ENCODE results near the gene SV2A.
"Not testable (repeated sequence)": the region's sequence is repeated elsewhere in the genome, so short reads cannot be mapped to it uniquely, and the experiment has no call there.

SV2A gene

DNA sequence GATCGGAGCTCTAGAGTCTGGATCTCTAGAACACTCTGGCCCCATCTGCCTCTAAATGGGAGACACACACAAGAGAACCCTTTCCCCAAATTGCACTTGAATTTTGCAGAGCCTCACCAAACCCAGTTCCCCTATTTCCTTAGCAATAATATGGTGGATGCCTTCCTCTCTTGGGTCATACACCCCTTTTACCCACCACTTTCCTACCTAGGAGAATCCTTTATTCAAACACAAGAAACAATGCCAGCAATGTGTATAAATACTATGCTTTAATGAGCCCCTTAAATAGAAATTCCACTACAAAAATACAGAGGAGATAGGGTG, 10.7 kb upstream of the SV2A start:
- no peak for DNase-seq

DNA sequence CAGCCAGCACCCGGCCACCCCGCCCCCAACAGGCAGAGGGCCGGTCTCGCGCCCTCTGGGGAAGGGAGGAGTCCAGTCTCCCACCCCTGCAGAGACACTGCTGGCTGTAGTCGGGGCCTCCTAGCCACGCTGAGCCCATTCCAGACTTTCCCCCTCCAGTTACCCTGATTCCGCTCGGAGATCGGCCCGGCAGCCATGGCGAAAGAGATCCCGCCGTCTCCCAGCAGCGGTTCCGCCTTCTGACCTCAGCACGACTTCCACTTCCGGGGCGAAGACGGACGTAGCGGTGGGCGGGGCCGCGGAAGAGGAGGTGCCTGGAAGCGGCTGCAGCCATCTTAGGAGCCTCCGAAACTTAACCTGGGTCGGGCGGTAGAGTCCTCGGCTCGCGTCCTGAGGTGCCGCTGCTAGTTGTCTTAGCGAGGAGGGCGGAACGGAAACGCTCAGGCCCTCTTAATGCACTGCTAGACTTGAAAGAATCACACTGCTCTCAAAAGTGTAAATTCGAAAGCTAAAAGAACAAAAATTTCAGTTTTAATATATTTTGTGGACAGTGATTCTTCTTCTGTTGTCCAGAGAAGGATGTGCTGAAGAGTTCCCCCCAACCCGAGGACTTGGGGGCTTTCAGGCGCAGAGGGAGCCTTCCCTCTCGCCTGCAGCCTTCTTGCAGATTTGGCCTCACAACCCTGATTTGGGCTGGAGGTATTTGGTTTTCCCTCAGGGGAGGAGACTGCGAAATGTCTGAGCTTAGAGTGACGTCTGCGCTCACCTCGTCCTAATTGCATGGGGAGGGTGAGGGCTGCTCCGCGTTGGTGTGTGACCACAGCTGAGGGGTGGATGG, 10.1 kb upstream of the SV2A start, which contains the start of gene SF3B4:
TSS of gene SF3B4 (minus strand) at position 241 of the 838 bp plus-strand sequence. CDS start at position 197, 44 bp downstream.
- peak; percentile 90 for DNase-seq

DNA sequence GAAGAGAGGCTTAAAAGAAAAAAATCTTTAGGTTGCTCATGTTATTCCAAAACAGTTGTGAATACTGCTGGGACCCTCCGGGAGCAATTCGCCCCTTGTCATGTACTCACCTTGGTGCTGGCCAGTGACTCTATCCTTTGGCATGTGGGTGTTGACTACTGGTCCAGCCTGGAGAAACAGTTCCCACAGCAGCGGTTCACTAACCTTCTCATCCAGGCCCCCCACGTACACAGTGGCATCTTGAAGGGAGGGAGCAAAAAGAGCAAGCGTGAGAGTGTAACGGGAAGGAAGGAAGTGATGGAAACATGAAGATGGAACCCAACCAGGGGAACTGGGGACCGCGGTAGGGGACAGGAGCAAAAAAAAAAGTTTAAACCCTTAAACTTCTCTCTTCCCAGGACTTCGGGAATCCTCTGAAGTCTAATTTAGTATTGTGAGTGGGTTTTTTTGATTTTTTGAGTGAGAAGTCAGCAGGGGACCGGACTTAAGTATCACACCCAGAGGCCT, 9.5 kb upstream of the SV2A start:
- no peak for DNase-seq

DNA sequence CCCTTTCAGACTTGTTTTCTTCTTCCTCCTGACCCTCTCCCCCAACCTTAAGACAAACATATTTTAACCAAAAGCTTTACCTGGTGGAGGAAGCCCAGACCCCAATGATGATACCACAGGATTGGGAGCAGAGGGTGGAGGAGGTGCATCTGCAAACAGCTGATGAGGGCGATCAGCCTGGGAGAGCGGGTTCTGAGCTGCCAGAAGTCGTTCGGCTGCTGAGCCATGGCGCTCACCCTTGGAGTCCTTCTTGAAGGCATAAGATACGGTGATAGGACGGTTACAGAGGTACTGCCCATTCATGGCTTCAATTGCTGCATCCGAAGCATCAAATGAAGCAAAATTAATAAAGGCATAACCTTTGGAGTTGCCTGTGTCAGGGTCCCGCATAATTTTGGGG, 8.7 kb upstream of the SV2A start:
- no peak for DNase-seq

DNA sequence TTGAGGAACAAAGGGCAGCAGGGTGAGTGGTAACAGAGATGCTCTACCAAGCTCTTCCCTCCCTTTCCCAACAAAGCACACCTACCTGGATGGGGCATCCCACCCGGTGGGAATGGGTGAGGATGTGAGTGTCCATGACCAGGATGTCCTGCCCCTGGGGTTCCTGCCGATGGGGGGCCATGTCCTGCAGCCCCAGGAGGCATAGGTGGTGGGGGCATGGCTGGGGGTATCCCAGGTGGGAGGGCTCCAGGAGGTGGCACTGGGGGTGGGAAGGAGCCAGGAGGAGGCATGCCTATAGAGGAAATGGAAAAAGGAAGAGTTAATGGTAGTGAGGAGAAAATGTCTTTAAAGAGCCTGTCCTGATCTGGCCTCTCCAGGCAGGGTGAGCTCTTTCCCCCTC, 8.1 kb upstream of the SV2A start:
- DNase-seq = no peak

DNA sequence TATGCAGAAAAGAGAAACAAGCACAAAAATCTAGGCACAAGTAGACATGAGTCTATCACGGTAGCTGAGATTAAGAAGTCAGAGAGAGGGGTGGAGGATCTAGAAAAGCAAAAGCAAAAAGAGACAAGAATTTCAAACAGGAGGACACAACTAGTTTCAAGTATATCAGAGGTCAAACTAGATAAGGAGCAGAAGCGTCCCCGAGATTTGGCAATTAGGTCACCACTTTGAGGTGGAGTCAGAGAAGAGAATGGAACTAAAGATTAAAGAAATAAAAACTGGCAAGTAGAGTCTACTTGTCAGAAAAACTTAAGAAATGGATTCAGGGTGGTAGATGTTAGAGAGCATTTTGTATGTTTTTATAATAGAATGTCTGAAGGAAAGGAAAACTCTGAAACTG, 7.7 kb upstream of the SV2A start:
- DNase-seq = no peak

DNA sequence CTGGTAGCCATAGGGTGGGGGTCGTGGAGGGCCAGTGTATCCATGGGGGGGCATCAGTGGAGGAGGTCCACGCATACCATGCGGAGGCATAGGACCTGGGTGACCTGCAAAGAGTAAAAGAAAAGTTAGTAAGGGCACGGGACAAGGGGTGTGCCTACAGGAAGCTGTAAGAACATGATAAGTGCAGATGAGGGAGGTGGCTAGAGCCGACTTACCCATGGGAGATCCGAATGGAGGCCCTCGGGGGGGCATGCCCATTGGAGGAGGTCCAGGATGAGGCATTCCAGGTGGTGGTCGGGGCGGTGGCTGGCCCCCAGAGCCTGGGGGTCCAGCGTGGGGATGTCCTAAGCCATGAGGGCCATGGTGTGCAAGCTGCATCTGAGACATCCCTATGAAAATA, 6.0 kb upstream of the SV2A start:
- DNase-seq = no peak

DNA sequence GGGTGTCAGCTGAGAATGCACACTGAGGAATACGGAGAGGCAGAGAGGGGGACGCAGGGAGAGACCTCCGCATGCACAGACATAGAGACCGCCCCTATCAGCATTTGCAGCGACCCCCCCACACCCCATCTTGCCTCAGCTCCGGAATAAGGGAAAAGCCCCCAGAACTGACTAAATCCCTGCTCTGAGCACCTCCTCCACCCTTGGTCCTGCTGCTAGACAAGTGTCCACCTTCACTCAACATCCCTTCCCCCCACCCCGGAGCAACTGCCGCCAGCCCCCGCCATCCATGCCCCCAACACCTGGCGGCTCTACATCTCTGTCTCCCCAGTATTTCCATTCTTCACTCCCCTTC, 769 bp downstream of the SV2A start:
- DNase-seq = no peak

DNA sequence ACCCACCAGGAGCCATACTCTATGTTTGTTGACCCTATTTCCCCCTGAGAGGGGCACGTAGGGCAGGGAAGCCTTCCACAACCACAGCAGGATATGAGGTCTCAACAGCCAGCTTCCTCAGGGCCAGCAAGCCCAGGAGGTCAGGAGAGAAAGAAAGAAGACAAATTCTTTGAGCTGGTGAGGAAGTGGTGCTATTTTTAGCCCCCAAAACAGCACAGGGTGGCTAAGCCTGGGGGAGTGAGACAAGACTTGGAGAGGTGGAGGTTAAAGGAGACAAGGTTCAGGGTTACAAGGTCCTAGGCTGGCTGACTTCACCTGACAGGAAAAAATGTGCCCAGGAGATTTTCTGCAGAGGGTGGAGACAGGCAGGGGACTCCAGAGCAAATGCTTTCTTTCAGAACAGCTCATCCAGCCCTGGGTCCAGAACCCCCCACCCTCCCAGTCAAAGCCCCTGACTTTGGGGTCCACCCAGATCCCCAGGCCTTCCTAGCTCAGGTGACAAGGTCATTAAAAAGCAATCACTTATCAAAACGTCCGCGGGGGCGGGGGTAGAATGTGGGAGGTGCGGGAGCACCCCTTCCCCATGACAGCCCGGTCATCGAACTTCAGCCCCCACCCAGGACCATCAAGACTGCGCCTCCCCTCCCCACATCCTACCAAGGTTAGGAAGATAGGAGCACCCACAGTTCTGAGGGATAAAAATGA, 1.3 kb downstream of the SV2A start:
- DNase-seq = no peak

DNA sequence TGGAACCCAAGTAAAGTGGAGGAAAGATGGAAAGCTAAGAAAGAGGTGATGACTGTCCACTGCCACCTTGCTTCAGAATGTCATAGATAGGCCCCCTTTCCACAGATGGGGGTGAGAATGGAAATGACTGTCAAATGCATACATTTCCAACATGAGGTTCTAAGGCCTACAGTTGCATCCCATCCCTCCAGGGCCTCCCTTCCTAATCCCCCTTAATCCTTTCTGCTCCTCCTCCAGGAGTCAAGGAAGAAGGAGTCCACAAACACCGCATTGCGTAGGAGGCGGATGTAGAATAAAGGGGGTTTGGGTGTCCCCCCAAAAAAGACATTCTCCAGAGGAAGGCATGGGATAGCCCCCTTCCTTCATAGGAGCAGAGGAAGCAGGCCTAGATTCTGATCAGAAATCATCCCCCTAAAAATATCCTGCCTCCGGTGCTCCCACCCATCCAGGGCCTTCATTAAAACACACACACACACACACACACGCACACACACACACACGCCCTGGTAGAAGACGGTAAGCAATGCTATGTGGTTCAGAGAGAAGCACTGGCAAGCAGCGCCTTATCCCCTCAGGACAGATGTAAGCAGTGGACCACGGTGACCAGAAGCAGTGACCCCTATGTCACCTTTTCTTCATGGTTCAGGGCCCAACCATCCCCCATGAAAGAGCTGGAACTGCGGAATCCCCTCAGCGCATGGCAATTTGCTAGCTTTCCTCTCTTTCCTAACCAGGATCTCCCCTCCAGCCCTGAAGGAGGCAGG, 2.0 kb downstream of the SV2A start:
- no peak for DNase-seq

DNA sequence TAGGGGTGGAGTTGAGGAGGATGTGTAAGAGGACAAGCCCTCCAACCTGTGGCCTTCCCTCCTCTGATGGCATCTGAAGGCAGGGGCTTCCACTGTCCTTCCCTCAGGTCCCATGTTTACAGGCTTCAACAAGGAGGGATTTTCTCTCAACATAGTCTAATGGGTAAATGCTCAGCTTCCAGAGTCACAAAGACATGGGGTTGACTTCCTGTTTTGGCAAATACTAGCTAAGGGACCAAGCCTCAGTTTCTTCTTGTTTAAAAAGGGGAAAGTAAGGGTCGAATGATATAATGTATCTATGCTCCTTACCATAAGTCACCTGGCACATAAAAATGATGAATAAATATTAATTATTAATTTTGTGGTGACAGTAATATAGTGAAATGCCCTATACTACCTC, 3.1 kb downstream of the SV2A start:
- no peak for DNase-seq

DNA sequence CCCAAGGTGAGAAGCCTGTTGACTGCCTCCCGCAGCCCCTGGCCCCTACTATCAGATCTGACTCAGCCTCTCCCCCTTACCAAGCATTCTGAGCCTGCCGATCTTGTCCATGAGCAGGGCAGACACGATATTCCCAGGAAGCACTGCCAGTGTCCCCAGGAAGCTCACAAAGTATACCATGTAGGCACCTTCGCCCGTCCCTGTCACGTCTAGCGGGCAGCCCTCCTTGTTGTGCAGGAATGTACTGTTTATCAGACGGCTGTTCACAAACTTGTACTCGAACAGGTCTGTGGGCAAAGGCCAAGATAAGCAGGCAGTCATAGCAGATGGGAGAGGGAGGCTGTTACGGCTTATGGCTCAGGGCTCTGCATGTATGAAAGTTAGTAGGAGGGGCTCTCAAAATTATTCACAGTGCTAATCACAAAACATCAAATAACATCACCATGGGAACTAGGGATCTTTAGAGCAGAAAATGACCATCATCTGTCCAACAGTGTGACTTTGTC, 11.0 kb downstream of the SV2A start:
- DNase-seq = no peak

DNA sequence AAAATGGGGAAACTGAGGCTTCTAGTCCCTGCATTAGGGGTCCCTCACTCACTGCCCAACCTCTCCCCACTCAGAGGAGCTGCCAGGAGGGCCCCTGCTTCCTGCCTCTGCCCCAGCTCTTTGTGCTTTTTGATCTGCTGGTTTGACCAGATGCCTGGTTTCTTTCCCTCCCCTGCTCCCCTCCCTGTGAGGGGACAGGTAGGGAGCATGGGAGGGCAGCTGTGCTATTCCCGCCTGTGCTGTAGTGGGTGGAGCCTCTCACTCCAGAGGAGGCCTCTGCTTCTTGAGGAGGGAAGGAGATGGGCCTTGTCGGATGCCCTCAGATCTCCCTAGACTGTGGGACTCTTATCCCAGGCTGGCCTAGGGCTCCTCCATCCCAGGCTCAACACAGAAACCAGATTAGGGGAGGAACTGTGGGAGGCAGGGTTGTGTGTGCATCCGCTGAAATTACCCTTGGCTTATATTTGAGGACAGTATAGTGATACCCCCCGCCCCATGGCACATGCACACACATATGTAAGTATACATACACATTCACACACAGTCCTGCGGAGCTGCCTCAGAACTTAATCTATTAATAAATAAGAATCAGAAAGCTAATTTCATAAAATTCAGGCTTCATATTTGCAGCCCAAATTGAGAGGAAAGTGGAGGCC, 13.7 kb downstream of the SV2A start:
- no peak for DNase-seq

DNA sequence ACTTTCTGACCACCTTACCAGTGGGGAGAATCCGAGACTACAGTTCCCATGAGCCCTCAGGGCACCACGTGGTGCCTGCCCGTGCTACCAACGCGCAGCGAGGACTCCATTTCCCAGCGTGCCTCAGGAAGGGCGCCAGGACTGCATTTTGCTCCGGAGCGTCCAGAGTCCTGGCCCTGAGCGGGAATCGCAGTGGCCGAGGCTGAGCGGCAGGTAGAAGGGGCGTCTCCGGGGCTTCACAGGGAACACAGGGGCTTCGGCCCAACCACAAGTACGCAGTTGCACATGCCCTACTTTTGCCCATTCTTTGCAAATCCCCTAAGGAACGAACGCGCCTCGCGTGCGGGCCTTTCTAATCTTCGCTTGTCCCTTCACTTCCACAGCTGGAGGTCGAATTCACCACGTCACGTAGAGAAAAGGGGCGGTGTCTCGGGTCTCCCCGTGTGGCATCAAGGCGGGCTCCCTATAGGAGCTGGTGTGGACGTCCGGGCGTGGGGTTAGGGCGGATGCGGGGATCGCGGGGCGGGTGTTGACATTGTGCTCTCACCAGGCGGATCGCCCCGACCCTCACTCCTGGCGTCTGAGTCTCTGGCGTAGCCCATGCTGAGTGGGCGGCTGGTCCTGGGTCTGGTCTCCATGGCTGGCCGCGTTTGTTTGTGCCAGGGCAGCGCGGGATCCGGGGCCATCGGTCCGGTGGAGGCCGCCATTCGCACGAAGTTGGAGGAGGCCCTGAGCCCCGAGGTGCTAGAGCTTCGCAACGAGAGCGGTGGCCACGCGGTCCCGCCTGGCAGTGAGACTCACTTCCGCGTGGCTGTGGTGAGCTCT, 18.0 kb downstream of the SV2A start, which contains the start of gene BOLA1:
TSS of gene BOLA1 (plus strand) at position 109 of the 825 bp plus-strand sequence. CDS start at position 601, 492 bp downstream.
- peak; percentile 68 for DNase-seq

DNA sequence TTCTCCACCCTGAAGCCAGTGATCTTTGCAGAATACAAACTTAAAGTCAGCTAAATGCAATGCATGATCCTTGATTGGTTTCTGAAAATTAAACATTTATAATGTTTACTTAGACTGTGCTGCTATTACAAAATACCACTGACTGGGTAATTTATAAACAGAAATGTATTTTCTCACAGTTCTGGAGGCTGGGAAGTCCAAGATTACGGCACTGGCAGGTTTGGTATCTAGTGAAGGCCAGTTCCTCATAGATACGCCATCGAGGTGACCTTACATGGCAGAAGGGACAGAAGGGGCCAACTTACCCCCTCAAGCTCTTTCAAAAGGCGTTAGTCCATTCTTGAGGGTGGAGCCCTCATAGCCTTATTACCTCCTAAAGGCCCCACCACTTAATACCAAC, 21.1 kb downstream of the SV2A start:
- no peak for DNase-seq

DNA sequence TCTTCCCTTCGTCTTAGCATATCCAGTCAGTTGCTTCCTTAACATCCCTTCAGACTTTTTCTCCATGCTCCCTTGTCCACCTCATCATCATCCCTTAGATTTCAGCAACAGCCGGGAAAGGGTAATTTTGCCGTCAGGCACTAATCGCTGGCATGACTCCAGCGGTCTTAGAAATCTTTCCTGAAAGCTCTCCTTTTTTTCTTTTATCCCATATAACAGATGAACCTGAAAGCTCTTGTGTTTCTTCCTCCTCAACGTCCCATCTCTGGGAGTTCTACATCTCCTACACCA, 28.7 kb downstream of the SV2A start:
- no peak for DNase-seq

DNA sequence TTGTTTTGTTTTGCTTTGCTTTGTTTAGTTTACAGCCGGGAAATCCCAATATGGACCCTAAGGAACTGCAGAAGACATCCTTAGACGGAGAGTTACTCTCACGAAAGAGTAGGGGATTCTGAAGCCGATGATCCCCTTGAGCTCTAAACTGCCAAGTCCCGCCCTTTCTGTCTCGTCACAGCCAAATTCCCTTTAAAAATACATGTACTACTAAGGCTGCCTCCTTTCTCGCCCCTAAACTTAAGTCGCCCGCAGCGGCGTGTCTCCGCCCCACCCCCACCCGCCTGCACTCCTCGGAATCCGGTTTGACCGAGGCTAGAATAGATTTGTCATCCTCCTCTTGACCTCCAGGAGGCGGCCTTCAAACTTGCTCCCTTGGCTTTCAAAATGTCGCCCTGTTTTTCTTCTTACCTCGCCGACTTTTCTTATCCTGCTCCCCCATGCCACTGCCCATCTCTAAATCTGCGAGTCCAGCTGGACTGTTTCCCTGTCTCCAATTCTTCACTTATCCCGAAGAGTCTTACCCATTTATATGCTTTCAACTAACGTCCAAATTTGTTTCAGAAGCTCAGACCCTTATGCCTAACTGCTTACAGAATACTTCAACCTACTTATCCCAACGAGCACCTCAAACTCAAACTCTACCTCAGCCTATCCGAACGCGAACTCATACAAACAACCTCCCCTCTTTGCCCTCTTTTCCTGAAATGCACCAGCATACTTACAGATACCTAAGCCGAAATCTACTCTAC, 29.2 kb downstream of the SV2A start:
- DNase-seq = peak; percentile 74

DNA sequence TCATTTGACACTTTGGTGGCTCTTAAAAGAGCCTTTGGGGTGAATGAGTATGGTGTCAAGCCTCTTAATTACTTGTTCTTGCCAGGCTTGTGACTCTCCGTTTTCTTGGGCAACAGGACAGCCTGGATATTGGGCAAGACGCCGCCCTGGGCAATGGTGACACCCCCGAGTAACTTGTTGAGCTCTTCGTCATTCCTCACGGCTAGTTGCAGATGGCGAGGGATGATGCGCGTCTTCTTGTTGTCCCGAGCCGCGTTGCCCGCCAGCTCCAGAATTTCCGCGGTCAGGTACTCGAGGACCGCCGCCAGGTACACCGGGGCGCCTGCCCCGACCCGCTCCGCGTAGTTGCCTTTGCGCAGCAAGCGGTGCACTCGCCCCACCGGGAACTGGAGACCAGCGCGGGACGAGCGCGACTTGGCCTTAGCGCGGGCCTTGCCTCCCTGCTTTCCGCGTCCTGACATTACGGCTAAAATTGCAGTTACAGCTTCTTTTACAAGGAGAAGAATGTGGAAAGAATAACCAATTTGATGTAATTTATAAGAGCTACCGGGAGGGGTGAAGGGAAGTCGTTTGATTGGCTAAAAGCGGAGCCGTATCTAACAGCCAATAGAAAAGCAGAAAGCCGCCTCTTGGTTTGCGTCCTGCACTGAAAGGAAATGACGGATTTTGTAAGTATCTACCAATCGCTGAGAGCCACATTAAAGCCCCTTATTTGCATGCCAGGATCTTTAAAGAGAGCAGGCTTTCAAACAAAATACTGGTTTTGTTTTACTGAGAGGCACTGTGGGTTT, 30.0 kb downstream of the SV2A start:
- peak; percentile 97 for DNase-seq

DNA sequence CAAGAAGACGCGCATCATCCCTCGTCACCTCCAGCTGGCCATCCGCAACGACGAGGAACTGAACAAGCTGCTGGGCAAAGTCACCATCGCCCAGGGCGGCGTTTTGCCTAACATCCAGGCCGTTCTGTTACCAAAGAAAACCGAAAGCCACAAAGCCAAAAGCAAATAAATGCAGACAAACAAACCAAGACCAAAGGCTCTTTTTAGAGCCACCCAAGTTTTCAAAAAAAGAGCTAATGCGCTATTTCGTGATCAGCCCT, 30.5 kb downstream of the SV2A start:
- DNase-seq = not testable (repeated sequence)

DNA sequence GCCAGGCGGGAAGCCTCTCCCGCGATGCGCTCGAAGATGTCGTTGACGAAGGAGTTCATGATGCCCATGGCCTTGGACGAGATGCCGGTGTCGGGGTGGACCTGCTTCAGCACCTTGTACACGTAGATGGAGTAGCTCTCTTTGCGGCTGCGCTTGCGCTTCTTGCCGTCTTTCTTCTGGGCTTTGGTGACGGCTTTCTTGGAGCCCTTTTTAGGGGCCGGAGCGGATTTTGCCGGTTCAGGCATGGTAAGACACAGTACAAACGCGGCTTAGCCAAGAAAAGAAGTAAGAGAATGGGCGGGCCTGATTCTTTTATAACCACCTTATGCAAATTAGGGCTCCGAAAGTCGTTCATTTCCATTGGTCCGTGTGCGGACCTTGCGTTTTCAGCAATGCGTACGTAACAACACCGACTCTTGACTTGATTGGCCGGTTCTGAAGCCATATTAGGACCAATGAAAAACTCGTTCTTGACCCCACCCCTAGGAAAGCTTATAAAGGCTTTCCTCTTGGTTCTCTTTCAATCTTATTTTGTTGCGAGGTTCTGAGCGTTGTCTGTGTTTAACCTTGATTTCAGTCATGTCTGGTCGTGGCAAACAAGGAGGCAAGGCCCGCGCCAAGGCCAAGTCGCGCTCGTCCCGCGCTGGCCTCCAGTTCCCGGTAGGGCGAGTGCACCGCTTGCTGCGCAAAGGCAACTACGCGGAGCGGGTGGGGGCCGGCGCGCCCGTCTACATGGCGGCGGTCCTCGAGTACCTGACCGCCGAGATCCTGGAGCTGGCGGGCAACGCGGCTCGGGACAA, 31.0 kb downstream of the SV2A start:
- peak; percentile 97 for DNase-seq
